ENCODE measurements around the gene CPM.

DNA sequence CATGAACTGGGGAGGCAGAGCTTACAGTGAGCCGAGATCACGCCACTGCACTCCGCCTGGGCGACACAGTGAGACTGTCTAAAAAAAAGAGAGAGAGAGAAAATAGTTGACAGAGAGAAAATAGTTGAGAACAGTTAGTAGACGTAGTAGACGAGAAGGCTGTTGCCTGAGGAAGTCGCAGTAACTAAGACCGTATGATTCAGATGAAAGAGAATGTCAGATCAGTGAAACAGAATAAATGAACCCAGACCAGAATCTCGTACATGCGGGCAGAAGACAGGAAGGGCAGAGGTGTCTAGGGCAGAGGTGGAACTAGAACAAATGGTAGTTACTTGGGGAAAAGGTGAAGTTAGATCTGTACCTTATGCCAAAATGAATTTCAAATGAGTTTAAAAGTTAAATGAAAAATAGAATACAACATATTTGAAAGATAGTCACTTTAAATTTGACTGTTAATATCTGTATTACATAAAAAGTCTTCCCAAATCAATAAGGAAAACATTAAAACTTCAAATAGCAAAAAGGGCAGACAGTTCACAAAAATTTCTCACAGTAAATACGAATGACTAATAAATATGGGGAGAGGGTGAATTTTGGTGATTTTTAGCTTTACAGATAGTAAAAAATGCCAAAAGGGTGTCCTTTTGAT, 107.3 kb downstream of the CPM start:
- TF ChIP-seq, protein P1, sequence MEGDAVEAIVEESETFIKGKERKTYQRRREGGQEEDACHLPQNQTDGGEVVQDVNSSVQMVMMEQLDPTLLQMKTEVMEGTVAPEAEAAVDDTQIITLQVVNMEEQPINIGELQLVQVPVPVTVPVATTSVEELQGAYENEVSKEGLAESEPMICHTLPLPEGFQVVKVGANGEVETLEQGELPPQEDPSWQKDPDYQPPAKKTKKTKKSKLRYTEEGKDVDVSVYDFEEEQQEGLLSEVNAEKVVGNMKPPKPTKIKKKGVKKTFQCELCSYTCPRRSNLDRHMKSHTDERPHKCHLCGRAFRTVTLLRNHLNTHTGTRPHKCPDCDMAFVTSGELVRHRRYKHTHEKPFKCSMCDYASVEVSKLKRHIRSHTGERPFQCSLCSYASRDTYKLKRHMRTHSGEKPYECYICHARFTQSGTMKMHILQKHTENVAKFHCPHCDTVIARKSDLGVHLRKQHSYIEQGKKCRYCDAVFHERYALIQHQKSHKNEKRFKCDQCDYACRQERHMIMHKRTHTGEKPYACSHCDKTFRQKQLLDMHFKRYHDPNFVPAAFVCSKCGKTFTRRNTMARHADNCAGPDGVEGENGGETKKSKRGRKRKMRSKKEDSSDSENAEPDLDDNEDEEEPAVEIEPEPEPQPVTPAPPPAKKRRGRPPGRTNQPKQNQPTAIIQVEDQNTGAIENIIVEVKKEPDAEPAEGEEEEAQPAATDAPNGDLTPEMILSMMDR (IDR thresholded peaks at IDR 0.05): no peak
- TF ChIP-seq ZFX (IDR thresholded peaks at IDR 0.05; ENCODE audit: borderline replicate concordance): no peak

Data from 22Rv1 (cell line).